HL-60 (cell line): ENCODE measurements around the gene SHROOM3.

Source experiments
- DNase-seq, 2 experiments: peaks; one replicate each; pipeline ENCODE4 v3.0.0-alpha.2; 2010 to 2020; ENCODE audit warnings: low read depth in 1 of 2, low spot score in 1 of 2
- H3K27ac ChIP-seq: fragments of 250-450 bp; sonication (Bioruptor Pico); replicated peaks from 2 replicates; pipeline ENCODE4 v1.5.1; 2020; ENCODE audit warnings: mild to moderate bottlenecking, moderate library complexity
- H3K27me3 ChIP-seq: fragments of 250-450 bp; sonication (Bioruptor Pico); 2 replicates; pipeline ENCODE4 v1.5.1; 2021; ENCODE audit warnings: mild to moderate bottlenecking, moderate library complexity; ENCODE audit not compliant: insufficient read depth, poor library complexity, severe bottlenecking
- H3K4me3 ChIP-seq: replicated peaks from 2 replicates; pipeline ENCODE4 v1.5.1; 2011; ENCODE audit warnings: mild to moderate bottlenecking, control low read depth, low read length; ENCODE audit not compliant: insufficient read depth
- CTCF ChIP-seq: IDR thresholded peaks from one replicate; pipeline ENCODE4 v1.5.1; 2011; ENCODE audit warnings: low read length, control low read depth, inconsistent platforms; ENCODE audit not compliant: insufficient read depth
- GABPA ChIP-seq: IDR thresholded peaks from 2 replicates; pipeline ENCODE4 v1.6.1; 2012; ENCODE audit warnings: low read depth
- POLR2AphosphoS5 ChIP-seq: IDR thresholded peaks from 2 replicates; pipeline ENCODE4 v1.6.1; 2012; ENCODE audit warnings: low read depth
- REST ChIP-seq: IDR thresholded peaks from 2 replicates; pipeline ENCODE4 v1.6.1; 2012; ENCODE audit warnings: low read depth; ENCODE audit not compliant: insufficient replicate concordance
- SPI1 ChIP-seq: IDR thresholded peaks from 2 replicates; pipeline ENCODE4 v1.6.1; 2012; ENCODE audit warnings: low read depth, mild to moderate bottlenecking, borderline replicate concordance

The SHROOM3 gene

GRCh38 chr4:76526585-76526990 is 91.6 kb downstream of the SHROOM3 start:
- Histone ChIP-seq H3K27ac (no peak overlapping the region), H3K27me3 (no peaks in the 10 kb centered on the region), H3K4me3 (no peak overlapping the region)
- TF ChIP-seq REST (no peak), SPI1 (no peak), GABPA (no peak), CTCF (no peak), POLR2AphosphoS5 (no peak)
- DNase-seq: no peak

GRCh38 chr4:76527666-76528065 is 92.6 kb downstream of the SHROOM3 start:
- H3K27ac ChIP-seq: no peak overlapping the region
- no peak for DNase-seq
- no peak overlapping the region for H3K4me3 ChIP-seq
- H3K27me3 ChIP-seq: no peaks in the 10 kb centered on the region
- TF ChIP-seq SPI1: no peak
- TF ChIP-seq REST: no peak
- TF ChIP-seq POLR2AphosphoS5: no peak
- no peak for TF ChIP-seq CTCF
- no peak for TF ChIP-seq GABPA

- Histone ChIP-seq H3K4me3 (no peak overlapping the region), H3K27ac (no peak overlapping the region), H3K27me3 (peaks cover 2% of the 10 kb centered on the region)
- TF ChIP-seq GABPA (no peak), REST (no peak), SPI1 (no peak), CTCF (no peak), POLR2AphosphoS5 (no peak)
- DNase-seq: no peak
Measured at GRCh38 chr4:76531597-76531996, 96.6 kb downstream of the SHROOM3 start.
